Measurements from ENCODE around the gene PRAMEF26. TPM values are rescaled to one million over a fixed set of nuclear protein-coding genes. Genes with fewer than 3 reads are reported as not detected.
"Not testable (repeated sequence)": the region's sequence is repeated elsewhere in the genome, so short reads cannot be mapped to it uniquely, and the experiment has no call there.

PRAMEF26 gene
- not detected for total RNA-seq
- long read RNA-seq = 0 reads

DNA sequence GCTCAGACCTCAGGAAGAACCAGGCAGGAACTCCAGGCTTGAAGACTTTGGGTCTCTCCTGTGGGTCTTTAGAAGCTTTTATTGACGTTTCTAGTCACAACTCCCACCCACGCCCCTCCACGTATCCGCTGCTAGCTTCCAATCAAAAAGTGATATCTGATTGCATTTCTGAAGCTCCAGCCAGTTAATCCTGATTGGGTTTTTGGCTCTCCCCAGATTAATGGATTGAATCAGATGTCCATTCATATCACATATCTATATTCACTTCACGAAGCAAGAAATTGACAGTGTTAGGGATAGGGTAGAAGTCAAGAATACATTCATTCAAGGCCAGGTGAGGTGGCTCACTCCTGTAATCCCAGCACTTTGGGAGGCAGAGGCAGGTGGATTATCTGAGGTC is at the start of gene PRAMEF26:
Gene PRAMEF26 (minus strand): TSS at position 101 of the 400 bp plus-strand sequence. CDS start 2,914 bp downstream, outside the sequence.
- H3K4me3 ChIP-seq; ATAC-seq; H3K4me1 ChIP-seq; H3K27ac ChIP-seq; H3K27me3 ChIP-seq (ENCODE audit: low read depth); intact Hi-C loops (cut with DNase I); H3K36me3 ChIP-seq; H3K9me3 ChIP-seq; DNase-seq: not testable (repeated sequence)

DNA sequence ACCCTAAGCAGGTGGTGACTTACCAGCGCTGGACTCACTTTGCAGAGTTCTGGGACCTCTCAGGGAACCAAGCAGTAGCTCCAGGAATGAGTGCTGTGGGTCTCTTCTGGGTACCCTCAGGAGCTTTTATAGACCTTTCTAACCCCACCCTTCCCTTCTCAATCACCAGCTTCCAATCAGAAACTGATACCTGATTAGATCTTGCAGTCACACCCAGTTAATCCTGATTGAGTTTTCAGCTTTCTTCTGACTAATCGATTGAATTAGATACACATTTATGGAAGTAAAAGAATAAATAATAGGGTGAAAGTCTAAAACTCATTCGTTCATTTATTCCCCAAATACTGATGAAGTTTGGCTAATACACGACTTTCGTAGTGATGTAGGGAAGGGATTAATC is 45.5 kb upstream of the PRAMEF26 start, which contains the start of gene PRAMEF13:
Gene PRAMEF13 (minus strand): TSS at position 101 of the 400 bp plus-strand sequence. CDS start 1,820 bp downstream, outside the sequence.
- H3K27me3 ChIP-seq (ENCODE audit: low read depth); DNase-seq; intact Hi-C loops (cut with DNase I); H3K4me3 ChIP-seq; H3K27ac ChIP-seq; H3K4me1 ChIP-seq; H3K36me3 ChIP-seq; ATAC-seq; H3K9me3 ChIP-seq: not testable (repeated sequence)

DNA sequence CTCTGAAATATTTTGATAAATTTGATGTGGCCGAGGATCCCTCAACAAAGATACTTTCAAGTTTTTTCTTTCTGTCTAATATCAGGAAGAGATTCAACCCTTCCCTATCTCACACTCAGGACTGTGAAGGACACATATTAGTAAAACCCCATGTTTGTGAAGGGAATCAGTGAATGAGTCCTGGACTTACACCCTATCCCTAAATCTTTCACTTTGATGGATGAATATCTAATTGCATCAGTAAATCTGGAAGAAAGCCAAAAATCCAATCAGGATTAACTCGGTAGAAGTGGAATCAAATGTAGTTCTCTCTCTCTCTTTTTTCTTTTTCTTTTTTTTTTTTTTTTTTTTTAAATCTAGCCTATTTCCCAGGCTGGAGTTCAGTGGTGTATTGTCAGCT is 15.7 kb upstream of the PRAMEF26 start, which contains the start of gene PRAMEF9:
Gene PRAMEF9 (plus strand): TSS at position 301 of the 400 bp plus-strand sequence. CDS start 3,433 bp downstream, outside the sequence.
- H3K27me3 ChIP-seq (ENCODE audit: low read depth); H3K36me3 ChIP-seq; H3K4me1 ChIP-seq; DNase-seq; H3K27ac ChIP-seq; H3K9me3 ChIP-seq; ATAC-seq; H3K4me3 ChIP-seq; intact Hi-C loops (cut with DNase I): not testable (repeated sequence)

DNA sequence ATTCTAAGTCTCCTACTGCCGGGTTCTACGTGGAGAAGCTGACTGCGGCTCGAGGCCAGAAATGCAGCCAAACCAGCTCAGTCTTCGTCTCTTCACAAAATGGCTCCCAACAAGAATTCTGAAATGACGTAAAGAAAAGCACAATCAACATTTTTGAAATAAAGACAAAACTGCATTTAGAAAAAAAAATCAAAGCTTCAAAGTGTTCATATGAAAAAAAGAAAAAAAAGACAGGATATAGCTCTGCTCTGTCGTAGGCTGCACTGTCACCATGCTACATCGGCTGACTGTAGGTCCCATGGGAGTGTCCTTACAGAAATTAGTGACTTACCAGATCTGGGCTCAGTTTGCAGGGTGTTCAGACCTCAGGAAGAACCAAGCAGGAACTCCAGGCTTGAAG is 9.7 kb upstream of the PRAMEF26 start, which contains the start of gene HNRNPCL4:
Gene HNRNPCL4 (minus strand): TSS at position 101 of the 400 bp plus-strand sequence. CDS start 164 bp downstream, outside the sequence.
- not testable (repeated sequence) for ATAC-seq

DNA sequence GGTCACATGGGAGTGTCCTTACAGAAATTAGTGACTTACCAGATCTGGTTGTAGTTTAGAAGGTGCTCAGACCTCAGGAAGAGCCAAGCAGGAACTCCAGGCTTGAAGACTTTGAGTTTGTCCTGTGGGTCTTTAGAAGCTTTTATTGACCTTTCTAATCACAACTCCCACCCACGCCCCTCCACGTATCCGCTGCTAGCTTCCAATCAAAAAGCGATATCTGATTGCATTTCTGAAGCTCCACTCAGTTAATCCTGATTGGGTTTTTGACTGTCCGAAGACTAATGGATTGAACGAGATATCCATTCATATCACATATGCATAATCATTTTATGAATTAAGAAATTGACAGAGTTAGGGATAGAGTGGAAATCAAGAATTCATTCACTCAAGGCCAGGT is 39.1 kb downstream of the PRAMEF26 start, which contains the start of gene HNRNPCL2:
Gene HNRNPCL2 (minus strand): TSS at position 101 of the 400 bp plus-strand sequence. CDS start 454 bp downstream, outside the sequence.
- intact Hi-C loops (cut with DNase I); H3K36me3 ChIP-seq; DNase-seq; H3K27ac ChIP-seq; H3K4me3 ChIP-seq; H3K9me3 ChIP-seq; ATAC-seq; H3K27me3 ChIP-seq (ENCODE audit: low read depth); H3K4me1 ChIP-seq: not testable (repeated sequence)

More for the DNA sequence above, 9.7 kb upstream of the PRAMEF26 start, which contains the start of gene HNRNPCL4:
- H3K9me3 ChIP-seq; H3K4me1 ChIP-seq; DNase-seq; H3K4me3 ChIP-seq; intact Hi-C loops (cut with DNase I); H3K36me3 ChIP-seq; H3K27me3 ChIP-seq (ENCODE audit: low read depth); H3K27ac ChIP-seq: not testable (repeated sequence)

Other genes starting within 250 kb of the PRAMEF26 start
- gene PRAMEF7, start 239.4 kb downstream of the PRAMEF26 start, total RNA-seq = not detected
- gene PRAMEF6, start 208.4 kb downstream of the PRAMEF26 start, total RNA-seq = not detected
- gene PRAMEF27, start 99.4 kb downstream of the PRAMEF26 start, total RNA-seq = not detected
- gene HNRNPCL3, start 95.2 kb downstream of the PRAMEF26 start, total RNA-seq = not detected
- not detected for gene PRAMEF25, start 85.2 kb downstream of the PRAMEF26 start, total RNA-seq
- gene HNRNPCL2, start 39.2 kb downstream of the PRAMEF26 start, total RNA-seq = not detected
- not detected for gene HNRNPCL4, start 9.6 kb upstream of the PRAMEF26 start, total RNA-seq
- not detected for gene PRAMEF9, start 15.8 kb upstream of the PRAMEF26 start, total RNA-seq
- gene PRAMEF13, start 45.4 kb upstream of the PRAMEF26 start, total RNA-seq = not detected
- gene PRAMEF18, start 70.1 kb upstream of the PRAMEF26 start, total RNA-seq = not detected
- gene PRAMEF5, start 98.2 kb upstream of the PRAMEF26 start, total RNA-seq = not detected
- gene PRAMEF8, start 129.1 kb upstream of the PRAMEF26 start, total RNA-seq = not detected
- not detected for gene PRAMEF33, start 147.5 kb upstream of the PRAMEF26 start, total RNA-seq
- gene PRAMEF15, start 159.6 kb upstream of the PRAMEF26 start, total RNA-seq = not detected
- not detected for gene PRAMEF14, start 191.1 kb upstream of the PRAMEF26 start, total RNA-seq
- not detected for gene PRAMEF19, start 215.9 kb upstream of the PRAMEF26 start, total RNA-seq
- gene PRAMEF17, start 233.6 kb upstream of the PRAMEF26 start, total RNA-seq = not detected